TTC549 (cell line): ENCODE measurements around the gene TNRC6A.
"Not testable (repeated sequence)": the region's sequence is repeated elsewhere in the genome, so short reads cannot be mapped to it uniquely, and the experiment has no call there.

Experiments used
- FAIRE-seq: peaks from 2 replicates; lab custom pipeline; 2012; peaks lifted over from hg19 to GRCh38; lab: Jason Lieb, UNC

Gene TNRC6A

DNA sequence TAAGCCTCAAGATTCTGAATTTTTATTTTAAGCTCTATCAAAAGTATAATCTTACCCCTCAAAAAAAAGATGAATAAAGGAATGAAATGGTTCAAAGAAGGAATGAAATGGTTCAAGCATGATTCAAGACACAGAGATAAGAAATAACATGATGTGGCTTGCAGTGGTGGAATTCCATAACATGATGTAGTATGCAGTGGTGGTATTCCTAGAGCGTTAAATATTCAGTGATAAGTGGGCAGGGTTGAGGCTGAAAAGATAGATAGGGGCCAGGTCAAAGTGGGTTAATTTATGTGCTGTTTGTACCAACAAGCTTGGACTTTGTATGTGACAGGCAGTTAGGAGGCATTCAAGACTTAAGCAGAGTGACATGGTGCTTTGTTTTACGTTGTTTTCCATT, 29.6 kb downstream of the TNRC6A start:
- no peak for FAIRE-seq

DNA sequence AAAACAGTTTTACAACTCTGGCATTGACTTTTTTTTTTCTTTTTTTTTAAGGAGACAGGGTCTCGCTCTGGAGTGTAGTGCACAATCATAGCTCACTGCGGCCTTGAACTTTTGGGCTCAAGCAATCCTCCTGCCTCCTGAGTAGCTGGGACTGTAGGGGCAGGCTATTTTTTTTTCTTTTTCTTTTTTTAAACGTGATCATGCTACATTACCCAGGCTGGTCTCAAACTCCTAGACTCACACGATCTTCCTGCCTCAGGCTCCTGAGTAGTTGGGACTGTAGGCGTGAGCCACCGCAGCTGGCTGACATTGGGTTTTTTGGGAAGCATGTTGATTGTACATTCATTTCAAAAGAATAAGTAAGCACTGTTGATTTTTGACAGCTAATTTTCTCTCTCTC, 32.1 kb downstream of the TNRC6A start:
- FAIRE-seq, result no peak

DNA sequence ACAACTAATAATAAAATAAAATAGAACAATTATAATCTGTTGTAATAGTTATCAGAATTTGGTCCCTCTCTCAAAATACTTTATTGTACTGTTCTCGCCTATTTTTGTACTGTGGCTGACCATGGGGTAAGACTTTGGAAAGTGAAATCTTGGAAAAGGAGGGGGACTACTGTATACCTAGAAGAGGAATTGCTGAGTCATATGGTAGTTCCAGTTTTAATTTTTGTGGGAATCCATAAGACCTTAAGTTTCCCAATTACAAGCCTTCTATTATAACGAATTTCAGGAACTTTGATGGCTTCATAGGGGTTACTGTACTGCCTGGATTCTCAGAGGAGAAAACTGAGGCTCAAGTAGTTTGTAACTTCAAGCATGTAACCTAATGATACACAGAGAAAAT, 35.5 kb downstream of the TNRC6A start:
- FAIRE-seq, result no peak

DNA sequence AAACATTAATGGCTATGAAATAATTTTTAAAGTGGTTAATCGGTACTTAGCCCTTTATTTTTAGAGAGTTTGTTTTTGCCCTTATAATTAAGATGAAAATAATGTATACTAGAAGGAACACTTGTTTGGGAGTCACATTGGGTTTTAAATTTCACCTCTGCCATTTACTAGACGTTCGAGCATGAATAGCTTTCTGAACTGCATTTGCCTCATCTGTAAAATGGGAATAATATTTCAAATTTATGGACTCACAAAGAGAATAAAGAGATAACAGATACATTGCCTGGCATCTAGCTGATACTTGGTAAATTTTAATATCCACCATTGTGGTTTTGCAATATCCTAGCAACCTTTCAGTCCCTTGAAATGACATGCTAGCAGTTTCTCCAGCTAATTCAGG, 36.6 kb downstream of the TNRC6A start:
- FAIRE-seq, result no peak

DNA sequence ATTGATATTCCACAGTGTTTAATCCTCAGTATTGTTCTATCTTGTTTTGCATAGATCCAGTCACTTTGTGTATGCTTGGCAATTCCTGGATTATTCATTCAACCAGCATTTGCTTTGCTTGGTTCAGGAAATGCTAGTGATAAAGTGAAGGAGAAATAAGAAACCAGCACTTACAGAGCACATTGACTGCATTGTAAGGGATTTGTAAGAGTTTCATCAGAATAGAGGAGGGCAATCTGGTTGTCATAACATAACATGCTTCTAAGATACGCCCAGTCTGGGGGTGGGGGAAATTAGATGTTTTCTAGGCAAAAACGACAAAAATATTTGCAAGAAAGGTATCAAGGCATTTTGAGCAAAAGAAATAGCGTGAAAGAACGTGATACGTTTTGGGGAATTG, 40.4 kb downstream of the TNRC6A start:
- no peak for FAIRE-seq

DNA sequence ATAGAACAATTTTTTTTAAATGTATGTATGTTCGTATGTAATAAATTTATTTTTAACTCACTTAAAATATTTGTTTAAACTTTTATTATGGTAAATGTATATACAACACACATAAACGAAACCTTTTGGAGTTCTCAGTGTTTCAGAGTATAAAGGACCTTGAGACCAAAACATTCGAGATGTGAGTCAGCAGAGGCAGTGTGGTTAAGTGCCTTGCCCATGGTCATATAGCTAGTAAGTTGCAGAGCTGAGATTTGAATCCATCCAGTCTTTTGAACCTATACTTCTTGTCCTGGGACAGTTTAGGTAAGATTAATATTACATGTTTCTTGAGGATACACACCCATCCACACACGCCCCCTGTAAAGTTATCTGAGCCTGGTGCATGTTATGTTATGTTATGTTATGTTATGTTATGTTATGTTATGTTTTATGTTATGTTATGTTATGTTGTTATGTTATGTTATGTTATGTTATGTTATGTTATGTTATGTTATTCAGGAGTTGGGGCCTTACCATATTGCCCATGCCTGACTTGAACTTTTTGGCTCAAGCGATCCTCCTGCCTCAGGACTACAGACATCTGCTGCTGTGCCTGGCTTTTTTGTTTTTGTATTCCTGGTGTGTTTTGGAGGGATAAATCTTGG, 41.8 kb downstream of the TNRC6A start:
- no peak for FAIRE-seq

DNA sequence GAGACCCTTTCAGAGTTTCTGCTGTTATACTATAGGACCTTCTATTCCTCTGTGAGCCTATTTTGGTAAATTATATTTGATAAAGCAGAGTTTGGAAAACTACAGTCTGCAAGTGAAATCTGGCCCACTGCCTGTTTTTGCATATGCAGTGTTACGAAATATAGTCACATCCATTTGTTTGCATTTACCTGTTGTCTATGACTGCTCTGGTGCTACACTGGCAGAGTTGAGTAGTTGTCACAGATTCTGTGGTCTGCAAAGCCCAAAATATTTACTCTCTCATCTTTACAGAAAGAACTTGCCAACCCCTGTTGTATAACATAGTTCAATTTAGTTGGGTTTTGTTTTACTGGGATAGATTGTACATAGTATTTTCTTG, 42.3 kb downstream of the TNRC6A start:
- no peak for FAIRE-seq

DNA sequence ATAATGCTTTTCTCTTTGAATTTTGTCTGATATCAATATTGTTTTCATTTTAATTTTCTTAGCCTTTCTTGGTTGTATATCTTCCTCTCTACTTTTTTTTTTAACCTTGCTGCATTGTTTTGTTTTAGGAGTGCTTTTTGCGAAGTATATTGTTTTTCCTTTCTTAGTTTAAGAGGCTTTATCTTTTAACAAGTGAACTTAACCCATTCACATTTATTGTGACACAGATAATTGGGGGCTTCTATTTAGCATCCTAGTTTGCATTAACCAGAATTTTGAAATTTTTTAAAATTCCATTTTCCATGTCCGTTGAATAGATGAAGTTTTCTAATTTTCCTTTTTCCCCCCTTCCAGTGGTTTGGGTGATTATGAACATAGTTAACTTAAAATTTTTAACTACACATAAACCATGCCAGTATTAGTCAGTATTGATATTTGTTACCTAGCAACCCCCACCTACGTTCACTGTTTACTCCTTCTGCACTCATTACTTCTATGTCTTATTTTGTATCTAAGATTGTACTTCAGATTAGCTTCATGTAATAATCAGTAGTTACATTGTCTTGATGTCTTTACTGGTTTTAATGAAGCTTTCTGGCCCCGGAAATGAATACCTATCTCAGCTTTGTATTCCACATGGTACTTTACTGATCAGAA, 44.4 kb downstream of the TNRC6A start:
- no peak for FAIRE-seq

DNA sequence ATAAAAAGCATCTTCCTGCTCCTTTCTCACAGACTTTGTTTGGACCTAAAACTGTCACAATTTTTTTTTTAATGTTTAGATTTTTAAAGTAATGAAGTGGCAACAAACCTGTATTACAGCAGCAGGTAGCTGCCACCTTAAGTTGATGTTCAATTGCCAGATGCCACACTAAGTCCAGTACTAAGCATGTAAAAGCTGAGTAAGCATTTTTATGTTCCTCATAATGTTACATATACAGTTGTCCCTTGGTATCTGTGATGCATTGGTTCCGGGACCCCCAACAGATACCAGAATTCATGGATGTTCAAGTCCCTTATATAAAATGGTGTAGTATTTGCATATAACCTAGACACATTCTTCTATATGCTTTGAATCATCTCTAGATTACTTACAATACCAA, 45.1 kb downstream of the TNRC6A start:
- no peak for FAIRE-seq

DNA sequence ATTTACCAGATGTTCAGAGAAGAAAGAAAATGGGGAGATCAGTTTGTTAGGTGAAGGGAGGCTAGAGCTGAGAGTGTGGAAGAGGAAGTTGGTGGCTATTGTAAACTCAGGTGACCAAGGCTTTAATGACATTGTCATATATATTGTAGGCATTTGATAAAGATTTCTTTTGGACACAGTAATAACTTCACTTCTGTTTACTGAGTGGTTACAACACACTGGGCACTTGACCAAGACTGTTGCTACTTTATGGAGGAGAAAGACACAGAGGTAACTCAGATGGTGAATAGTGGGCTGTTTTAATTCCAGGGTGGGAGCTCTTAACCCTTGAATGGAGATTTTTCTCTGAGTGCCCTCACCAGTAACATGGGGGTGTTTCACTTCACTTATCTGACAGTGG, 46.0 kb downstream of the TNRC6A start:
- FAIRE-seq, result no peak

DNA sequence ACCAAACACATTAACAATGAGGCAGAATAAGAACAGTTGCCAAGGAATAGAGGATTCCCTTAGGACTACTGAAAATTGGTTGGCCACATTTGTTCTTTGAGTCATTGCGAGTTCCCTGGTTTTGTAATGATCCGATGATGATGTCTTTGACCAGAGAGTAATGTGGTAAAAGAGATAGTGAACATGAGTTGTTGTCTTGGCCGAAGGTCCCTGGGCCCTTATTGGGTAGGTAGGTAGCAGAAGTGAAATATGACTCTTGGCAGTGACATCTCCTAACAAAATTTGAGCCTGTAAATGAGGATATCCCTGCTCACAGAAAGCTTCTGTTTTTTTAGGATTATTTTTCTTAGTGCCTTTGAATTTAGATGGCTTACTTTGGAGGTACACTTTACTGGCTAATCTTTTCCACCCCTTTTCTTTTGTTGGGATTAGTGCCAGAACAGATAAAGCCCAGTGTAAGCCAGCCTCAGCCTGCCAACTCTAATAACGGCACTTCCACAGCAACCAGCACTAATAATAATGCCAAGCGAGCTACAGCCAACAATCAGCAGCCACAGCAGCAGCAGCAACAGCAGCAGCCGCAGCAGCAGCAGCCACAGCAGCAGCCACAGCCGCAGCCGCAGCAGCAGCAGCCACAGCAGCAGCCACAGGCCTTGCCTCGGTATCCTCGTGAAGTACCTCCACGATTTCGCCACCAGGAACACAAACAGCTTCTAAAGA, 47.2 kb downstream of the TNRC6A start:
- no peak for FAIRE-seq

DNA sequence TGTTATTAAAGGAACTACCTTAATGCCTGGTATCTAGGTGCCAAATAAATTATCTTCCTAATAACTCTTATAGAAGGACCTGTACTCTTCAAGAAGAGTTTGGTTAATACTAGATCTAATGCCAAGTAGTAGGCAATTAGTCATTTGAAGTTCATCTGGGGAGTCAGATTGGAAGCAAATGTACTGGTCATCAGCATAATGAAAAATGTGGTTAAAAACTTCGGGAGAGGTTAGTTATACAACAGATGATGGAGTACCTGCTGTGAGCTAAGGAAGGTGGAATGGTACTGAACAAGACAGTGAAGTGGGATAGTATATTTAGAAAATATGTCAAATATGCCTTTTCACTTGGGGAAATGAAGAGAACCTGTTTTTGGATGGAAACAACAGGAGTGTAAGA, 49.2 kb downstream of the TNRC6A start:
- FAIRE-seq, result no peak

DNA sequence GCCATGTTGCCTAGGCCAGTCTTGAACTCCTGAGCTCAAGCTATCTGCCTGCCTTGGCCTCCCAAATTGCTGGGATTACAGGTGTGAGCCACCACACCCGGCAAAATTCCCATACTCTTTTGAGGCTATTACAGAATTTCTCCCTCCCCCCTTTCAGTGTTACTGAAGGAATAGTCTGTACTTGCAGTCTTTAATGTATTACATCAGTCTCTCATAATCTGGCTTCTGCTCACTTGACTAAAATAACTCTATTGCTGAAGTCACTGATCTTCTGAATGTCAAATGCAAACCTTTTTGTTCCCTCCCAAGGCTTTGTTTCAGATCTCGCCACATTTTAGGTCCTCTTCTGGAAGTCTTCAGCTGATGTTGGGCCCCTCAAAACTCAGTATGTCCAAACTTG, 51.8 kb downstream of the TNRC6A start:
- no peak for FAIRE-seq

DNA sequence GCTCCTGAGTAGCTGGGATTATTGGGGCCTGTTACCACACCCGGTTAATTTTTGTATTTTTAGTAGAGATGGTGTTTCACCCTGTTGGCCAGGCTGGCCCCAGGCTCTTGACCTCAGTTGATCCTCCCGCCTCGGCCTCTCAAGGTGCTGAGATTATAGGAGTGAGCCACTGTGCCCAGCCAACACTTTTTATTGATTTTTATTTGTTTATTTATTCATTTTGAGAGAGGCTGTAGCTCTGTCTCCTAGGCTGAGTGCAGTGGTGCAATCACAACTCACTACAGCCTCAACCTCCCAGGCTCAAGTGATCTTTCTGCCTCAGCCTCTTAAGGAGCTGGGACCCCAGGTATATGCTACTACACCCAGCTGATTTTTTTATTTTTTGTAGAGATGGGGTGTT, 54.7 kb downstream of the TNRC6A start:
- FAIRE-seq, result no peak

DNA sequence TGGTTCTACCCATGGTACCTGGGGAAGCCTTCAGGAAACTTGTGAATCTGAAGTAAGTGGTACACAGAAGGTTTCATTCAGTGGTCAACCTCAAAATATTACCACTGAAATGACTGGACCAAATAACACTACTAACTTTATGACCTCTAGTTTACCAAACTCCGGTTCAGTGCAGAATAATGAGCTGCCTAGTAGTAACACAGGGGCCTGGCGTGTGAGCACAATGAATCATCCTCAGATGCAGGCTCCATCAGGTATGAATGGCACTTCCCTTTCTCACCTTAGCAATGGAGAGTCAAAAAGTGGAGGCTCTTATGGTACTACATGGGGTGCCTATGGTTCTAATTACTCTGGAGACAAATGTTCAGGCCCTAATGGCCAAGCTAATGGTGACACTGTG, 60.4 kb downstream of the TNRC6A start:
- FAIRE-seq, result no peak

DNA sequence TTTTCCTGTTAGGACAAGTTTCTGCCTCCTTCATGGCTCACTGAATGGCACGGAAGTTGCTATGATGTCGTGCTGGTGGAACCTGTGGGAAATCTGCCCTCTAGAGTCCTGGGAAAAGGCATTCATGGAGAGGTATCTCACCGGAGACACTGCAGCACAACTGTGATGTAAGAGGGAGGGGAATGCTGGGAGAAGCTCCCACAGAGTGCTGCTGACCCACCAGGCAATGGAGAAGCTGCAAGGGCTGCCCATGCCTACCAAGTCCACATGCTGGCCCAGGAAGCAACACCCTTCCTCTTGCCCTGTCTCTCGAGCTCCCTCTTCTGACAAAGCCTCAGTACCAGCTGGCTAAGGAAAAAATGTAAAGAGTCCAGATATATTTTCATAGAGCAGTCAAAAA, 71.1 kb downstream of the TNRC6A start:
- no peak for FAIRE-seq

DNA sequence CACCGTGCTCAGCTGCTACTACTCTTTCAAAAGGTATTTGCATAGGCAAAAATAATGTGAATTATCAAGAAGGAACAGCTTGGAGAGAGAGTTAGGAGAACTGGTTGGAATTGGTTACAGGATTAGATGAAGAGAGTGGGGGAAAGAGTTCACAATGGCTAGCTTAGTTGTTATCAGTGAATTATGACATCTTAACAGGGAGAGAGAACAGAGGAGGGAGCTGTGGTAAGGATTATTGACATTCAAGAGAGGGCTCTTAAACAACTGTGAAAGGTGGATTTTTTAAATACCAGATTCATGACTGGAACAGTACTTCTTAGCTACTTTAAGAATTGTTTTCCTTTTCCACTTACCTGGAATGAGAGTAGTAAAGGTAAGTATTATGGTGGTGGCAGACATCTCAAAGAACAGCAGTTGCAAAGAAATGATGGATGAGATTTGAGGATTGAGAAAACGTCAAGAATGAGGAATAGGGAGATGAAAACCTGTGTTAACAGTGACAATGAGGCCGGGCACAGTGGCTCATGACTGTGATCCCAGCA, 72.4 kb downstream of the TNRC6A start:
- FAIRE-seq, result no peak

DNA sequence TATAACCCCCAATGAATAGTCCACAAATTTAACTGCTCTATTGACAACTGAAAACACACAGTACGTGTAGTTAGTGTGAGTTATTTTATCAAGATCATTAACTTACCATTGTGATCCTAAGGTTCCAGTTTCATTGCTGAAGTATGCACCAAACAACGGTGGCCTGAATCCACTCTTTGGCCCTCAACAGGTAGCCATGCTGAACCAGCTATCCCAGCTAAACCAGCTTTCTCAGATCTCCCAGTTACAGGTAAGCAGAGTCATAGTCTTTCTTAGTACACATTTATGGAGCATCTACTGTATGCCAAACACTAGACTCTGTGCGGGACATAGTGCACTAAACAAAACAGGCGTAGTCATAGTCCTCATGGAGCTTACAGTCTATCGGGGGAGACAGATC, 76.0 kb downstream of the TNRC6A start:
- no peak for FAIRE-seq

DNA sequence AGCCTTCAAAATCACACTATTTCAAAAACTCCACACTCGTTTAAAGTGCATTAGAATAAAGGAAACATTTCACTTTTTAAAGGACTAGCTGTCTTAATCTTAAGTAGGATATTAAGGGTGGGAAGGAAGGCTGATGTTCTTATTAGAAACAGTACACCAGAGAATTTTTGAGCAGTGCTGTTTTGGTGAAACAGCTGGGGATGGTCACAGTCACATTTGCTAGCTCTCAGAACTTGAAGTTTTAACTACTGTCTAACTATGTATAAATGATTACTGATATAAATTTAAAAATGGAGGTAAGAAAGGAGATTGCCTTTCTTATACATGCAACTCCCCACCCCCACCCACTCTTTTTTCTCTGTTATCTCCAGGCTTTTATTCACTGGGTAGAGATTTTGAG, 77.8 kb downstream of the TNRC6A start:
- no peak for FAIRE-seq

DNA sequence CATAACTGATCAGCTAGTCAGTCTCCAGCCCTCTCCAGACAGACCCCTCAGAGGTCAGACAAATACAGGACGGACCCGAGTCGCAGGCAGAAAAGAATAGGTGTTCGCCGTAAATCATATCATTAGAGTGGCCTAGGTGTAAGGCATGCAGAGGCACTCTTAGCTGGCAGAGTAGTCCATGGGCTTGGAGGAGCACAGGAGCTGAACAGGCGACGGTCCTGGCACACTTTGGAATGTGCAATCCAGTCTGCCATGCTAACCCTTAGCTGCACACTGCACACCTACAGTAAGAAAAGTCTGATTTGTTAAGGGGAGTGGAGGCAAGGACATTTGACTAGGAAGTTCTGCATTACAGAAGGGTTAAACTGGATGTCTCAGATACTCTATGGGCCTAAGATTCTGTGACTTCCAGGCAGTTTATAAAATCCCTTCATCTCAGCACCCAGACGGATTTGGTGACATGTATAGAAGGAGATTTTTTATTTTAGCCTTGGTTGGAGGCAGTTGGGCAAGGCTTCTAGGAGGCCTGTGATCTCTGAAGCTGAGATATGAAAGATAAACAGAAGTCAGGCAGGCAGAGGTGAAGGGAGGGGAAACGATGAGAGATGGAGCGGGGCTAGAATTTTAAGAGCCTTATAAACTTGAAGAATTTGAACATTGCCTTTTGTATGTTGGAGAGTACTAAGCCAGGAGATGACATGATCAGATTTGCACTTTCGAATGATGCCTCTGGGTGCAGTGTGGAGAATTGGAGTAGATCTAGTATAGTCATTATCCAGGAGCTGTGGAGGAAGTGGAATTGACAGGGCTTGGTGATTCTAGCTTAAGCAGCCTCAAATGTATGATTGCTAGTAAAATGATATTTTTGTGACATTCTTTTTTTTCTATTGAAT, 81.7 kb downstream of the TNRC6A start:
- no peak for FAIRE-seq

DNA sequence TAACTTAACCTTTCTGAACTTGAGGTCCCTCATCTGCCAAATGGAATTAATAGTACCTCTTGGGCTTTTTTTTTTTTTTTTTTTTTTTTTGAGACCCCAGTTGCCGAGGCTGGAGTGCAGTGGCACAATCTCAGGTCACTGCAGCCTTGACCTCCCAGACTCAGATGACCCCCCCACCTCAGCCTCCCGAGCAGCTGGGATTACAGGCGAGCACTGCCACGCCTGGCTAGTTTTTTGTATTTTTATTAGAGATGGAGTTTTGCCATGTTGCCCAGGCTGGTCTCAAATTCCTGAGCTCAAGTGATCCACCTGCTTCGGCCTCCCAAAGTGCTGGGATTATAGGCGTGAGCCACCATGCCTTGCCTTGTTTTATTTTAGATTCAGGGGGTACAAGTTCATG, 83.4 kb downstream of the TNRC6A start:
- FAIRE-seq, result not testable (repeated sequence)

DNA sequence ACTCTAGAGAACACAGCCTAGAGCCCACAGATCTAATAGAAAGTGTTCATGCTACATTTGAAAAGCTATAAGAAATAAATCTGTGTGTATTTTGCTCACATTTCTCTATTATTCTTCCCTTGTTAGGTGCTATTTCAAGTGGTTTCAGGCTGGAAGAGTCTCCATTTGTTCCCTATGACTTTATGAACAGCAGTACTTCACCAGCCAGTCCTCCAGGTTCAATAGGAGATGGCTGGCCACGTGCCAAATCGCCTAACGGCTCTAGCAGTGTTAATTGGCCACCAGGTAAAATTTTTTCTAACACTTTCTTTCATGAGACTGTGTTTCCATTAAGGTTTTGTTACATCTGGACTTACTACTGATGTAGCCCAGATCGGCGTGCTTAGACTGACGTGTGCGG, 85.6 kb downstream of the TNRC6A start:
- no peak for FAIRE-seq

DNA sequence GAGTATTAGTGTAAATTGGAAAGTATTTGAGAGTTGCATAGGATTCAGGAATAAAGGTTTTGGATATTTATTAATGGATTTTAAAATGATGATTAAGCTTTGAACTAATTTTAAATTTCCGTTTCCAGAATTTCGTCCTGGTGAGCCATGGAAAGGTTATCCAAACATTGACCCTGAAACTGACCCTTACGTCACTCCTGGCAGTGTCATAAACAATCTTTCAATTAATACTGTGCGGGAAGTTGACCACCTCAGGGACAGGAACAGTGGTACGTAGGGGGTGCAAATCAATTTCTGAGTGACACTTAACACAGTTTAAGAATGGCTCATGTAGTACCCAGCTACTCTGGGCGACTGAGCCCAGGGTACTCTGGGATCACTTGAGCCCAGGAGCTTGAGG, 87.2 kb downstream of the TNRC6A start:
- no peak for FAIRE-seq
